ENCODE measurements around the gene UGGT2. TPM values are rescaled to one million over a fixed set of nuclear protein-coding genes. Genes with fewer than 3 reads are reported as not detected.

The UGGT2 gene
- total RNA-seq, 4 donors from 2014 or later, result 19.5 to 148 (median 41.0) TPM

DNA sequence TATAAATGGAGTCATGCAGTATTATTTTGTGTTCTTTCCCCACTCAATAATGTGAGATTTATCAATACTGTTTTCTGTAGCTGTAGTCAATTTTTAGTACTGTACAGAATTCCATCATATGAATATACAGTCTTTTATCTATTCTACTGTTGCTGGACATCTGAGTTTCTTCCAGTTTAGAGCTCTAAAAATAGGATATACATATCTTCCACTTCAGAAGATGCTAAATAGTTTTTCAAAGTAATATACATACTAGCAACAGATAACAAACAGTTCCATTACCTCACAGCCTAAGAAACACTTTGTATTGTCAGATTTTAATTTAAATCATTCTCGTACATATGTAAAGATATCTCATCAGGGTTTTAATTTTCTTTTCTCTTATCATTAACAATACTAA, 149.6 kb downstream of the UGGT2 start:
- WGBS, 2 donors (ENCODE audit: low coverage in 1 of 2), result 94 to 100% methylated on average over 1 of the region's 1 CpG
- Histone ChIP-seq H3K4me1 (no peaks in the 10 kb centered on the region), H3K27me3 (no peaks in the 10 kb centered on the region), H3K4me3 (no peak overlapping the region), H3K36me3 (peaks cover 0 to 5% (median 0%) of the 10 kb centered on the region in 4 donors), H3K27ac (no peak overlapping the region), H3K9me3 (no peaks in the 10 kb centered on the region)
- in situ Hi-C loops (cut with MboI; ENCODE audit: low pct_ligation_motif_present in 1 of 4, low pct_unique_long_range_greater_than_20kb in 1 of 4, low sequenced_read_pairs in 3 of 4), result no loop called here
- TF ChIP-seq EP300 (IDR thresholded peaks at IDR 0.05; ENCODE audit: low read depth), result no peak
- TF ChIP-seq POLR2A (IDR thresholded peaks at IDR 0.05), result no peak
- TF ChIP-seq CTCF (IDR thresholded peaks at IDR 0.05), result no peak
- no peak for TF ChIP-seq POLR2AphosphoS5 (IDR thresholded peaks at IDR 0.05)
- intact Hi-C loops (cut with DNase I; ENCODE audit: low total_unique reads), result no loop called here
- no peak for DNase-seq

GRCh38 chr13:95902741-95903140, 150.5 kb downstream of the UGGT2 start:
- H3K27ac ChIP-seq, result no peak overlapping the region
- H3K4me3 ChIP-seq, result no peak overlapping the region
- peaks cover 0 to 5% (median 0%) of the 10 kb centered on the region in 4 donors for H3K36me3 ChIP-seq
- TF ChIP-seq CTCF (IDR thresholded peaks at IDR 0.05) (no peak), EP300 (IDR thresholded peaks at IDR 0.05; ENCODE audit: low read depth) (no peak), POLR2AphosphoS5 (IDR thresholded peaks at IDR 0.05) (no peak), POLR2A (IDR thresholded peaks at IDR 0.05) (no peak)
- no peaks in the 10 kb centered on the region for H3K9me3 ChIP-seq
- in situ Hi-C loops (cut with MboI; ENCODE audit: low pct_ligation_motif_present in 1 of 4, low pct_unique_long_range_greater_than_20kb in 1 of 4, low sequenced_read_pairs in 3 of 4), result no loop called here
- 57 to 83% methylated on average over 1 of the region's 1 CpG for WGBS, 2 donors (ENCODE audit: low coverage in 1 of 2)
- intact Hi-C loops (cut with DNase I; ENCODE audit: low total_unique reads), result no loop called here
- no peaks in the 10 kb centered on the region for H3K27me3 ChIP-seq
- DNase-seq, result no peak
- H3K4me1 ChIP-seq, result no peaks in the 10 kb centered on the region

DNA sequence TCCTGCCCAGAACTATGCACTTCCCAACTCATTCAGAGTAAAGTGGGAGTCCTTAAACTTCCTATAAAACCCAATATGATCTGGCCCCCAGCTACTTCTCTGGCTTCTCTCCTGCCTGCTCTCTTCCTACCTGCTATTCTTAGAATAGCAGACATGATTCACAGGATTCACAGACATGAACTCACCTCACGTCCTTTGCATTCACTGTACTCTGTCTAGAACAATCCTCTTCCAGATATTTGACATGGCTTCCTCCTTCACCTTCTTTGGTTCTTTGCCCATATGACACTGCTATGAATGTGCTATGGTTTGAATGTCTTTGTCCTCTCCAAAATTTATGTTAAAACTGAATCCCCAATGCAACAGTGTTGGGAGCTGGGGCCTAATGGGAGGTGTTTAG, 154.9 kb downstream of the UGGT2 start:
- no peak for TF ChIP-seq EP300 (IDR thresholded peaks at IDR 0.05; ENCODE audit: low read depth)
- TF ChIP-seq POLR2A (IDR thresholded peaks at IDR 0.05), result no peak
- no peak for TF ChIP-seq POLR2AphosphoS5 (IDR thresholded peaks at IDR 0.05)
- TF ChIP-seq CTCF (IDR thresholded peaks at IDR 0.05), result no peak
- intact Hi-C loops (cut with DNase I; ENCODE audit: low total_unique reads) (no loop called here), in situ Hi-C loops (cut with MboI; ENCODE audit: low pct_ligation_motif_present in 1 of 4, low pct_unique_long_range_greater_than_20kb in 1 of 4, low sequenced_read_pairs in 3 of 4) (no loop called here)
- no peak overlapping the region for H3K27ac ChIP-seq
- no peaks in the 10 kb centered on the region for H3K4me1 ChIP-seq
- no peak overlapping the region for H3K4me3 ChIP-seq
- WGBS, 2 donors (ENCODE audit: low coverage in 1 of 2), result 92 to 100% methylated on average over 1 of the region's 1 CpG
- no peaks in the 10 kb centered on the region for H3K36me3 ChIP-seq
- no peaks in the 10 kb centered on the region for H3K27me3 ChIP-seq
- DNase-seq, result no peak
- H3K9me3 ChIP-seq, result no peaks in the 10 kb centered on the region

DNA sequence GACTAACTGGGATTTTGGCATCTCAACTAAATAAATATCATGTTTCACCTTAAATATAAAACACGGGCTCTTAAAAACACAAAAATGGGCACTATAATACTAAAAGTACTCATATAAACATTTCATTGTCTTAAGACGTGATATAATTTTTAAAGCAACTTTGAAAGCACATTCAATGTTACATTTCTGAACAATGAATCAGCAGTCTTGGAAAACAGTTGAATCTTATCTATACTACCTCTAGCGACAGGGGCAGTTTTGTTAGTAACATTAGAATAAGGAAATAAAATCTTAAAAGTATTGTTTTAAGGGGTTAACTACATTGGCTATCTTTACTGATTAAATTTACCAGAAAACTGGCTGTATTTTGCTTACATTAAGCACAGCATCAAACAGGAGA, 156.9 kb downstream of the UGGT2 start:
- in situ Hi-C loops (cut with MboI; ENCODE audit: low pct_ligation_motif_present in 1 of 4, low pct_unique_long_range_greater_than_20kb in 1 of 4, low sequenced_read_pairs in 3 of 4) (no loop called here), intact Hi-C loops (cut with DNase I; ENCODE audit: low total_unique reads) (no loop called here)
- TF ChIP-seq POLR2AphosphoS5 (IDR thresholded peaks at IDR 0.05) (no peak), POLR2A (IDR thresholded peaks at IDR 0.05) (no peak), CTCF (IDR thresholded peaks at IDR 0.05) (no peak), EP300 (IDR thresholded peaks at IDR 0.05; ENCODE audit: low read depth) (no peak)
- Histone ChIP-seq H3K9me3 (no peaks in the 10 kb centered on the region), H3K4me1 (no peaks in the 10 kb centered on the region), H3K27me3 (no peaks in the 10 kb centered on the region), H3K4me3 (no peak overlapping the region), H3K27ac (no peak overlapping the region), H3K36me3 (no peaks in the 10 kb centered on the region)
- no peak for DNase-seq
- 37 to 67% methylated on average over 3 of the region's 3 CpGs for WGBS, 2 donors (ENCODE audit: low coverage in 1 of 2)
